ENCODE results near the gene SRCAP.

The SRCAP gene

DNA sequence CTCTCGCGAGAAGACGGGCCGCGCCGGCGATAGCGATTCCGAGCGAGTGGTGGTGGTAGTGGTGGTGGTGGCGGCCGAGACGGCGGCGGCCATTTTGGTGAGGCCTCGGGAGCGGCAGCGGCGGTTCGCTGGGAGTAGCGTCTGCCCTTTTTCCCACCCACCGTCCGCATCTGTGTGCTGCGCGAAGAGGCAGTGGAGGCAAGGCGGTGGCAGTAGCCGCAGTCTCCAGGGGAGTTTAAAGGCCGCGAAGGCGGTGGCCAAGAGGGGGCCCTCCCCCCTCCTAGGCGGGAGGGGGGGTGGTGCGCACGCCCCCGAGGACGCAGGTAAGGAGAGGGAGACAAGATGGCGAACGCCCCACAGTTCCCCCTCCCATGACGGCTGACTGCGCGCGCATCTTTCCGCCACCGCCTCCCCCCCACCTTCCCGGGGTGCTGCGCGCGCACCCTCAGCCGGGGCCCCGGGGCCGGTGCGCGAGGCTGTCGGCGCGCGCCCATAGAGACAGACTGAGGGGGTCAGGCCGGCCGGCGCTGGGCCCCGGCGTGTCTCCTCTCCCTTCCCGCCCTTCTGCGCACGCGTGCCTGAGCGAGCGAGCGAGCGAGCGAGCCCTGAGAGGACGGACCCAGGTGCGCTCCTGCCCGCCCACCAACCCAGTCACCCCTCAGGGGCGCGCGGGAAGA lies 694 bp upstream of the SRCAP start (continued):
- TF ChIP-seq ZNF311 (tag by site-specific recombination; IDR thresholded peaks at IDR 0.05; ENCODE audit: borderline replicate concordance) (no peak), ZNF324 (tag by site-specific recombination; IDR thresholded peaks at IDR 0.05) (peak; percentile 100), FEZF1 (tag by site-specific recombination; IDR thresholded peaks at IDR 0.05) (peak; percentile 28; the same call in 1 of the 2 replicates), ZNF610 (tag by site-specific recombination; IDR thresholded peaks at IDR 0.05; ENCODE audit: borderline replicate concordance) (peak; percentile 98), ZBTB21 (tag by site-specific recombination; IDR thresholded peaks at IDR 0.05) (peak; percentile 82), ZNF223 (tag by site-specific recombination; IDR thresholded peaks at IDR 0.05) (no peak; the same call in 1 of the 2 replicates), ZSCAN30 (tag by site-specific recombination; IDR thresholded peaks at IDR 0.05) (peak; percentile 93), ZNF837 (tag by site-specific recombination; IDR thresholded peaks at IDR 0.05) (no peak; the same call in 1 of the 2 replicates), ZNF777 (tag by site-specific recombination; IDR thresholded peaks at IDR 0.05; ENCODE audit: borderline replicate concordance) (no peak; the same call in 1 of the 2 replicates), SP3 (tag by site-specific recombination; IDR thresholded peaks at IDR 0.05) (peak; percentile 98), ZNF184 (tag by site-specific recombination; IDR thresholded peaks at IDR 0.05) (peak; percentile 84), ZNF292 (tag by site-specific recombination; IDR thresholded peaks at IDR 0.05; ENCODE audit: borderline replicate concordance, low read depth) (no peak), ZNF692 (tag by site-specific recombination; IDR thresholded peaks at IDR 0.05) (peak; percentile 93), SP2 (tag by site-specific recombination; IDR thresholded peaks at IDR 0.05) (peak; percentile 95), ZNF560 (tag by site-specific recombination; IDR thresholded peaks at IDR 0.05; ENCODE audit: borderline replicate concordance) (no peak), PBX3 (CRISPR knock-in tag; IDR thresholded peaks at IDR 0.05) (peak; percentile 82), ZNF677 (tag by site-specific recombination; IDR thresholded peaks at IDR 0.05) (no peak), ZNF596 (tag by site-specific recombination; IDR thresholded peaks at IDR 0.05) (peak; percentile 89), PRDM1 (tag by site-specific recombination; IDR thresholded peaks at IDR 0.05) (no peak), EGR2 (tag by site-specific recombination; IDR thresholded peaks at IDR 0.05; ENCODE audit: low read depth) (peak; percentile 77), ZFHX2 (tag by site-specific recombination; conservative IDR thresholded peaks at IDR 0.05) (no peak; the same call in 1 of the 2 replicates), PRDM6 (tag by site-specific recombination; IDR thresholded peaks at IDR 0.05) (no peak; the same call in 1 of the 2 replicates), ZNF792 (tag by site-specific recombination; IDR thresholded peaks at IDR 0.05) (peak; percentile 88; the same call in 1 of the 2 replicates), ZNF747 (tag by site-specific recombination; IDR thresholded peaks at IDR 0.05) (no peak), ZNF132 (tag by site-specific recombination; IDR thresholded peaks at IDR 0.05; ENCODE audit: borderline replicate concordance) (no peak), YY2 (tag by site-specific recombination; IDR thresholded peaks at IDR 0.05) (peak; percentile 100), ZNF404 (tag by site-specific recombination; IDR thresholded peaks at IDR 0.05) (no peak), ZNF660 (tag by site-specific recombination; IDR thresholded peaks at IDR 0.05) (peak; percentile 93), ZNF19 (tag by site-specific recombination; IDR thresholded peaks at IDR 0.05; ENCODE audit: low read depth) (no peak), ZNF843 (tag by site-specific recombination; IDR thresholded peaks at IDR 0.05) (peak; percentile 96), ZNF157 (tag by site-specific recombination; IDR thresholded peaks at IDR 0.05) (no peak), ZNF629 (tag by site-specific recombination; IDR thresholded peaks at IDR 0.05) (peak; percentile 93), ZNF768 (tag by site-specific recombination; IDR thresholded peaks at IDR 0.05) (no peak; the same call in 1 of the 2 replicates), ZNF707 (tag by site-specific recombination; IDR thresholded peaks at IDR 0.05) (no peak), ZFP69B (tag by site-specific recombination; IDR thresholded peaks at IDR 0.05) (peak; percentile 90)
- TF ChIP-seq, protein P1, sequence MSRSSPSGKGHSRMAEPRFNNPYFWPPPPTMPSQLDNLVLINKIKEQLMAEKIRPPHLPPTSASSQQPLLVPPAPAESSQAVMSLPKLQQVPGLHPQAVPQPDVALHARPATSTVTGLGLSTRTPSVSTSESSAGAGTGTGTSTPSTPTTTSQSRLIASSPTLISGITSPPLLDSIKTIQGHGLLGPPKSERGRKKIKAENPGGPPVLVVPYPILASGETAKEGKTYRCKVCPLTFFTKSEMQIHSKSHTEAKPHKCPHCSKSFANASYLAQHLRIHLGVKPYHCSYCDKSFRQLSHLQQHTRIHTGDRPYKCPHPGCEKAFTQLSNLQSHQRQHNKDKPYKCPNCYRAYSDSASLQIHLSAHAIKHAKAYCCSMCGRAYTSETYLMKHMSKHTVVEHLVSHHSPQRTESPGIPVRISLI (tag by site-specific recombination; IDR thresholded peaks at IDR 0.05): no peak

Measured in HEK293 (cell line).